Activated CD4-positive, alpha-beta T cell treated with anti-CD3 and anti-CD28 coated beads for 48 hours (primary cell): ENCODE data around the gene SH3D19.

Experiments
- DNase-seq: peaks from one replicate; pipeline ENCODE4 v3.0.0-alpha.2; 2020

SH3D19 gene

GRCh38 chr4:151074416-151074916 lies 250.9 kb downstream of the SH3D19 start:
- DNase-seq = no peak
